ENCODE measurements around the gene MSRB2.

DNA sequence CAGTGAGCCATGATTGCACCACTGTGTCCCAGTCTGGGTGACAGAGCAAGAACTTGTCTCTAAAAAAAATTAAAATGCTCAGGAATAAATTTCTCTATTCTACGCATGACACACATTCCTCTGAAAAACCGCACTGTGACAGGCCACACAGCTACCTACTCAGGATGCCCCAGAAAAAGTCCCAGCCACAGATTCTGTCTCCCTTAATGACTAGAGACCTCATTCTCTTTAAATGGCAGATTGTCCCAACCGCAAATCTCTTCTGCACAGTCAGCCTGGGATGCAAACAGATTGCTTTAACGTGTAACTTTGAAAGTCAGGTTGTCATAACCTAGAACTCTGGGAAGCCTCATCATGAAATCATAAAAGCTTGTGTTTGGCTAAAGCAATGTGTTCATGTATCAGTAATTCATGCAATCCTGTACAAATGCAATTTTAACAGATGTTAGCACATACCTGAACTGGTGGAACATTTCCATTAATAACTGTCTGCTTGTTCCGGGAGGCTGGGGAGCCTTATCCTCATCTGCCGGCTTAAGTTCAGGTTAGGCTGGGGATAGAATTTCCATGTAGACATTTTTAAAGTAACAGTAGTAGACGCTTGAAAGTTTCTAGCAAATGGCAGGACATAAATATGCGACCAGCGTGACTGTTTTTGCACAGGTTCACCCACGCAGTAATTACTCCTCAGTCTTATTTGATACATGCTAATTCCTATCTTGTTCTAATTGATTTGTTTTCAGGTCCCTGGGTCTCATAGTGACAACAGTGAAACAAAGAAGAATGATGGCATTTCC is 26.2 kb upstream of the MSRB2 start:
- TF ChIP-seq, protein P1, sequence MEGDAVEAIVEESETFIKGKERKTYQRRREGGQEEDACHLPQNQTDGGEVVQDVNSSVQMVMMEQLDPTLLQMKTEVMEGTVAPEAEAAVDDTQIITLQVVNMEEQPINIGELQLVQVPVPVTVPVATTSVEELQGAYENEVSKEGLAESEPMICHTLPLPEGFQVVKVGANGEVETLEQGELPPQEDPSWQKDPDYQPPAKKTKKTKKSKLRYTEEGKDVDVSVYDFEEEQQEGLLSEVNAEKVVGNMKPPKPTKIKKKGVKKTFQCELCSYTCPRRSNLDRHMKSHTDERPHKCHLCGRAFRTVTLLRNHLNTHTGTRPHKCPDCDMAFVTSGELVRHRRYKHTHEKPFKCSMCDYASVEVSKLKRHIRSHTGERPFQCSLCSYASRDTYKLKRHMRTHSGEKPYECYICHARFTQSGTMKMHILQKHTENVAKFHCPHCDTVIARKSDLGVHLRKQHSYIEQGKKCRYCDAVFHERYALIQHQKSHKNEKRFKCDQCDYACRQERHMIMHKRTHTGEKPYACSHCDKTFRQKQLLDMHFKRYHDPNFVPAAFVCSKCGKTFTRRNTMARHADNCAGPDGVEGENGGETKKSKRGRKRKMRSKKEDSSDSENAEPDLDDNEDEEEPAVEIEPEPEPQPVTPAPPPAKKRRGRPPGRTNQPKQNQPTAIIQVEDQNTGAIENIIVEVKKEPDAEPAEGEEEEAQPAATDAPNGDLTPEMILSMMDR (IDR thresholded peaks at IDR 0.05 in 4 of 5, conservative IDR thresholded peaks at IDR 0.05 in 1 of 5), result no peak
- no peak for TF ChIP-seq POLR2A (IDR thresholded peaks at IDR 0.05)
